Activated naive CD8-positive, alpha-beta T cell treated with anti-CD3 and anti-CD28 coated beads, Interleukin-2, amount 10 ng/mL, durations not matched to agents 7 days and 5 days (primary cell): ENCODE measurements around the gene RAB38. TPM values are rescaled to one million over a fixed set of nuclear protein-coding genes. Genes with fewer than 3 reads are reported as not detected.

Experiments used
- ATAC-seq: fragments of 150-1000 bp; cut with Tn5 transposase; one replicate; pipeline ENCODE4 v1.10.0; 2021; ENCODE audit warnings: low read depth, moderate library complexity
- POLR2A ChIA-PET: fragments of 350-600 bp; sonication (Branson Sonifier 250); formaldehyde crosslinking; loops from one replicate; lab custom pipeline; 2021; ENCODE audit warnings: antibody characterized with exemption; lab: Charles Lee
- DNase-seq: peaks from one replicate; pipeline ENCODE4 v3.0.0; 2021
- H3K27ac Mint-ChIP-seq: one replicate; pipeline ENCODE4 v1.8.0; 2022; ENCODE audit warnings: mild to moderate bottlenecking, mixed read lengths
- H3K27me3 Mint-ChIP-seq: one replicate; pipeline ENCODE4 v1.8.0; 2022; ENCODE audit warnings: mild to moderate bottlenecking, moderate library complexity, mixed read lengths
- H3K36me3 Mint-ChIP-seq: one replicate; pipeline ENCODE4 v1.8.0; 2021; ENCODE audit warnings: mild to moderate bottlenecking, mixed read lengths
- H3K4me1 Mint-ChIP-seq: one replicate; pipeline ENCODE4 v1.8.0; 2021; ENCODE audit warnings: mixed read lengths
- H3K4me3 Mint-ChIP-seq: one replicate; pipeline ENCODE4 v1.8.0; 2022; ENCODE audit warnings: mild to moderate bottlenecking, moderate library complexity, mixed read lengths
- H3K9me3 Mint-ChIP-seq: one replicate; pipeline ENCODE4 v1.8.0; 2021; ENCODE audit warnings: mixed read lengths
- total RNA-seq, 2 experiments: library from RNA; stranded (reverse); gene quantifications; one replicate each; pipeline ENCODE4 v1.2.3, GENCODE V29; 2021

Gene RAB38
- total RNA-seq, 2 experiments from 2014 or later, result 1.4 to 1.8 TPM

GRCh38 chr11:88158081-88158480, 17.2 kb downstream of the RAB38 start:
- Mint-ChIP-seq H3K27me3 (peaks cover 17% of the 10 kb centered on the region), H3K4me1 (no peaks in the 10 kb centered on the region), H3K36me3 (no peaks in the 10 kb centered on the region), H3K4me3 (no peak overlapping the region), H3K9me3 (peaks cover 7% of the 10 kb centered on the region), H3K27ac (no peak overlapping the region)
- ATAC-seq, result no peak
- POLR2A ChIA-PET, result no interaction called here
- DNase-seq, result no peak

GRCh38 chr11:88157370-88157769, 17.9 kb downstream of the RAB38 start:
- Mint-ChIP-seq H3K27me3 (peaks cover 17% of the 10 kb centered on the region), H3K27ac (no peak overlapping the region), H3K4me1 (no peaks in the 10 kb centered on the region), H3K9me3 (peaks cover 7% of the 10 kb centered on the region), H3K36me3 (no peaks in the 10 kb centered on the region), H3K4me3 (no peak overlapping the region)
- ATAC-seq, result no peak
- DNase-seq, result no peak
- POLR2A ChIA-PET, result no interaction called here

- H3K4me1 Mint-ChIP-seq, result no peaks in the 10 kb centered on the region
- peaks cover 4% of the 10 kb centered on the region for H3K9me3 Mint-ChIP-seq
- no peak overlapping the region for H3K4me3 Mint-ChIP-seq
- no peak for ATAC-seq
- no peaks in the 10 kb centered on the region for H3K36me3 Mint-ChIP-seq
- no peak overlapping the region for H3K27ac Mint-ChIP-seq
- POLR2A ChIA-PET, result no interaction called here
- DNase-seq, result no peak
- H3K27me3 Mint-ChIP-seq, result peaks cover 5% of the 10 kb centered on the region
Measured at GRCh38 chr11:88152381-88152780, 22.9 kb downstream of the RAB38 start.

- ATAC-seq, result no peak
- no peak overlapping the region for H3K27ac Mint-ChIP-seq
Measured at GRCh38 chr11:88151709-88152265, 23.5 kb downstream of the RAB38 start.

GRCh38 chr11:88146106-88146505, 29.1 kb downstream of the RAB38 start:
- no peaks in the 10 kb centered on the region for H3K4me1 Mint-ChIP-seq
- peaks cover 2% of the 10 kb centered on the region for H3K36me3 Mint-ChIP-seq
- no peaks in the 10 kb centered on the region for H3K9me3 Mint-ChIP-seq
- DNase-seq, result no peak
- no peaks in the 10 kb centered on the region for H3K27me3 Mint-ChIP-seq
- H3K27ac Mint-ChIP-seq, result no peak overlapping the region
- no peak for ATAC-seq
- POLR2A ChIA-PET, result no interaction called here
- H3K4me3 Mint-ChIP-seq, result no peak overlapping the region

More at GRCh38 chr11:88151709-88152265, 23.5 kb downstream of the RAB38 start:
- Mint-ChIP-seq H3K36me3 (no peaks in the 10 kb centered on the region), H3K27me3 (peaks cover 5% of the 10 kb centered on the region), H3K9me3 (peaks cover 2% of the 10 kb centered on the region), H3K4me3 (no peak overlapping the region), H3K4me1 (no peaks in the 10 kb centered on the region)
- DNase-seq, result no peak
- POLR2A ChIA-PET, result no interaction called here

- Mint-ChIP-seq H3K27me3 (peaks cover 2% of the 10 kb centered on the region), H3K27ac (no peak overlapping the region), H3K4me1 (no peaks in the 10 kb centered on the region), H3K4me3 (no peak overlapping the region), H3K9me3 (no peaks in the 10 kb centered on the region), H3K36me3 (peaks cover 2% of the 10 kb centered on the region)
- DNase-seq (no peak), ATAC-seq (no peak)
- POLR2A ChIA-PET, result no interaction called here
Measured at GRCh38 chr11:88139865-88140264, 35.4 kb downstream of the RAB38 start.

GRCh38 chr11:88131764-88132470, 43.3 kb downstream of the RAB38 start:
- Mint-ChIP-seq H3K27me3 (peaks cover 2% of the 10 kb centered on the region), H3K9me3 (peaks cover 3% of the 10 kb centered on the region), H3K36me3 (no peaks in the 10 kb centered on the region), H3K4me1 (no peaks in the 10 kb centered on the region), H3K4me3 (no peak overlapping the region), H3K27ac (no peak overlapping the region)
- POLR2A ChIA-PET, result no interaction called here
- DNase-seq (no peak), ATAC-seq (no peak)

- DNase-seq (no peak), ATAC-seq (no peak)
- Mint-ChIP-seq H3K9me3 (no peaks in the 10 kb centered on the region), H3K36me3 (no peaks in the 10 kb centered on the region), H3K27me3 (no peaks in the 10 kb centered on the region), H3K4me3 (no peak overlapping the region), H3K4me1 (no peaks in the 10 kb centered on the region), H3K27ac (no peak overlapping the region)
- POLR2A ChIA-PET, result no interaction called here
Measured at GRCh38 chr11:88122956-88123355, 52.3 kb downstream of the RAB38 start.

- DNase-seq (no peak), ATAC-seq (no peak)
- Mint-ChIP-seq H3K36me3 (no peaks in the 10 kb centered on the region), H3K4me1 (no peaks in the 10 kb centered on the region), H3K27ac (no peak overlapping the region), H3K27me3 (no peaks in the 10 kb centered on the region), H3K9me3 (no peaks in the 10 kb centered on the region), H3K4me3 (no peak overlapping the region)
- POLR2A ChIA-PET, result no interaction called here
Measured at GRCh38 chr11:88119561-88119960, 55.7 kb downstream of the RAB38 start.

- POLR2A ChIA-PET, result no interaction called here
- H3K9me3 Mint-ChIP-seq, result no peaks in the 10 kb centered on the region
- ATAC-seq (no peak), DNase-seq (no peak)
- H3K27ac Mint-ChIP-seq, result no peak overlapping the region
- H3K27me3 Mint-ChIP-seq, result no peaks in the 10 kb centered on the region
- no peaks in the 10 kb centered on the region for H3K36me3 Mint-ChIP-seq
- no peaks in the 10 kb centered on the region for H3K4me1 Mint-ChIP-seq
- no peak overlapping the region for H3K4me3 Mint-ChIP-seq
Measured at GRCh38 chr11:88117281-88117858, 57.9 kb downstream of the RAB38 start.

GRCh38 chr11:88115828-88116755, 59.2 kb downstream of the RAB38 start:
- no peaks in the 10 kb centered on the region for H3K36me3 Mint-ChIP-seq
- POLR2A ChIA-PET, result no interaction called here
- no peak overlapping the region for H3K27ac Mint-ChIP-seq
- no peaks in the 10 kb centered on the region for H3K27me3 Mint-ChIP-seq
- no peak overlapping the region for H3K4me3 Mint-ChIP-seq
- DNase-seq, result no peak
- ATAC-seq, result no peak
- H3K4me1 Mint-ChIP-seq, result no peaks in the 10 kb centered on the region
- no peaks in the 10 kb centered on the region for H3K9me3 Mint-ChIP-seq

GRCh38 chr11:88114486-88115045, 60.7 kb downstream of the RAB38 start:
- no peak overlapping the region for H3K27ac Mint-ChIP-seq
- no peak for ATAC-seq

GRCh38 chr11:88106666-88107065, 68.6 kb downstream of the RAB38 start:
- no peaks in the 10 kb centered on the region for H3K36me3 Mint-ChIP-seq
- POLR2A ChIA-PET, result no interaction called here
- ATAC-seq, result no peak
- H3K27me3 Mint-ChIP-seq, result peaks cover 16% of the 10 kb centered on the region
- H3K4me3 Mint-ChIP-seq, result no peak overlapping the region
- DNase-seq, result no peak
- H3K9me3 Mint-ChIP-seq, result peaks cover 3% of the 10 kb centered on the region
- no peaks in the 10 kb centered on the region for H3K4me1 Mint-ChIP-seq
- H3K27ac Mint-ChIP-seq, result no peak overlapping the region

More at GRCh38 chr11:88114486-88115045, 60.7 kb downstream of the RAB38 start:
- Mint-ChIP-seq H3K27me3 (no peaks in the 10 kb centered on the region), H3K4me1 (no peaks in the 10 kb centered on the region), H3K36me3 (no peaks in the 10 kb centered on the region), H3K9me3 (no peaks in the 10 kb centered on the region), H3K4me3 (no peak overlapping the region)
- no peak for DNase-seq
- POLR2A ChIA-PET, result no interaction called here
